GM19397 (cell line): ENCODE data around the gene KRTAP5-3.

Experiments used
- ATAC-seq: cut with Tn5 transposase; IDR thresholded peaks from one replicate; pipeline ENCODE4 v1.9.1; 2021; ENCODE audit warnings: mild to moderate bottlenecking, moderate library complexity; ENCODE audit not compliant: unreplicated experiment

Gene KRTAP5-3

GRCh38 chr11:1643146-1643690 is 35.0 kb upstream of the KRTAP5-3 start:
- ATAC-seq: no peak

GRCh38 chr11:1642288-1643145 is 34.3 kb upstream of the KRTAP5-3 start:
- ATAC-seq: no peak

GRCh38 chr11:1641096-1641495 is 32.8 kb upstream of the KRTAP5-3 start:
- no peak for ATAC-seq

- no peak for ATAC-seq
Observed at GRCh38 chr11:1640076-1640946, 32.0 kb upstream of the KRTAP5-3 start.

- no peak for ATAC-seq
Observed at GRCh38 chr11:1639666-1640065, 31.4 kb upstream of the KRTAP5-3 start.

GRCh38 chr11:1639102-1639620 is 30.9 kb upstream of the KRTAP5-3 start:
- ATAC-seq: no peak

- ATAC-seq: no peak
Observed at GRCh38 chr11:1638344-1638743, 30.1 kb upstream of the KRTAP5-3 start.

- ATAC-seq: no peak
Observed at GRCh38 chr11:1637628-1638027, 29.4 kb upstream of the KRTAP5-3 start.

GRCh38 chr11:1636291-1636950 is 28.2 kb upstream of the KRTAP5-3 start:
- no peak for ATAC-seq

GRCh38 chr11:1633864-1634263 is 25.6 kb upstream of the KRTAP5-3 start:
- ATAC-seq: no peak

GRCh38 chr11:1632053-1632714 is 23.9 kb upstream of the KRTAP5-3 start:
- no peak for ATAC-seq

GRCh38 chr11:1631066-1631568 is 22.9 kb upstream of the KRTAP5-3 start:
- ATAC-seq: no peak

- ATAC-seq: no peak
Observed at GRCh38 chr11:1630271-1630670, 22.0 kb upstream of the KRTAP5-3 start.

- no peak for ATAC-seq
Observed at GRCh38 chr11:1629326-1630185, 21.3 kb upstream of the KRTAP5-3 start, which contains the start of gene KRTAP5-5. TSS of gene KRTAP5-5 (plus strand) at chr11:1629775. CDS start at chr11:1629841, 66 bp downstream.

GRCh38 chr11:1628506-1629325 is 20.5 kb upstream of the KRTAP5-3 start:
- ATAC-seq: no peak

GRCh38 chr11:1625541-1625940 is 17.3 kb upstream of the KRTAP5-3 start:
- ATAC-seq: no peak

- ATAC-seq: no peak
Observed at GRCh38 chr11:1624621-1625020, 16.4 kb upstream of the KRTAP5-3 start.

GRCh38 chr11:1623716-1624115 is 15.5 kb upstream of the KRTAP5-3 start:
- ATAC-seq: no peak
